ENCODE data around the gene PRUNE2.

GRCh38 chr9:76610011-76610352 is 295.9 kb downstream of the PRUNE2 start:
- no peak for TF ChIP-seq FOXO4 (CRISPR knock-in tag; conservative IDR thresholded peaks at IDR 0.05)
- no peak for TF ChIP-seq SIN3B (IDR thresholded peaks at IDR 0.05; ENCODE audit: low read length)
- TF ChIP-seq ZSCAN22 (CRISPR knock-in tag; IDR thresholded peaks at IDR 0.05) = no peak
- no peak for TF ChIP-seq ELF1 (CRISPR knock-in tag; IDR thresholded peaks at IDR 0.05)
- TF ChIP-seq SALL1 (CRISPR knock-in tag; IDR thresholded peaks at IDR 0.05) = no peak
- no peak for TF ChIP-seq ZMYM2 (CRISPR knock-in tag; IDR thresholded peaks at IDR 0.05)
- TF ChIP-seq POLR2A (IDR thresholded peaks at IDR 0.05; ENCODE audit: insufficient read depth in 1 of 2, low read depth in 2 of 2, low read length in 2 of 2) = no peak
- TF ChIP-seq ZNF780A (CRISPR knock-in tag; IDR thresholded peaks at IDR 0.05) = no peak

Data from HepG2 (cell line).